HG03354 (cell line): ENCODE results near the gene FZD7.

Experiments
- ATAC-seq: cut with Tn5 transposase; IDR thresholded peaks from one replicate; pipeline ENCODE4 v1.9.1; 2021; ENCODE audit warnings: mild to moderate bottlenecking; ENCODE audit not compliant: unreplicated experiment, poor library complexity, severe bottlenecking

The FZD7 gene

DNA sequence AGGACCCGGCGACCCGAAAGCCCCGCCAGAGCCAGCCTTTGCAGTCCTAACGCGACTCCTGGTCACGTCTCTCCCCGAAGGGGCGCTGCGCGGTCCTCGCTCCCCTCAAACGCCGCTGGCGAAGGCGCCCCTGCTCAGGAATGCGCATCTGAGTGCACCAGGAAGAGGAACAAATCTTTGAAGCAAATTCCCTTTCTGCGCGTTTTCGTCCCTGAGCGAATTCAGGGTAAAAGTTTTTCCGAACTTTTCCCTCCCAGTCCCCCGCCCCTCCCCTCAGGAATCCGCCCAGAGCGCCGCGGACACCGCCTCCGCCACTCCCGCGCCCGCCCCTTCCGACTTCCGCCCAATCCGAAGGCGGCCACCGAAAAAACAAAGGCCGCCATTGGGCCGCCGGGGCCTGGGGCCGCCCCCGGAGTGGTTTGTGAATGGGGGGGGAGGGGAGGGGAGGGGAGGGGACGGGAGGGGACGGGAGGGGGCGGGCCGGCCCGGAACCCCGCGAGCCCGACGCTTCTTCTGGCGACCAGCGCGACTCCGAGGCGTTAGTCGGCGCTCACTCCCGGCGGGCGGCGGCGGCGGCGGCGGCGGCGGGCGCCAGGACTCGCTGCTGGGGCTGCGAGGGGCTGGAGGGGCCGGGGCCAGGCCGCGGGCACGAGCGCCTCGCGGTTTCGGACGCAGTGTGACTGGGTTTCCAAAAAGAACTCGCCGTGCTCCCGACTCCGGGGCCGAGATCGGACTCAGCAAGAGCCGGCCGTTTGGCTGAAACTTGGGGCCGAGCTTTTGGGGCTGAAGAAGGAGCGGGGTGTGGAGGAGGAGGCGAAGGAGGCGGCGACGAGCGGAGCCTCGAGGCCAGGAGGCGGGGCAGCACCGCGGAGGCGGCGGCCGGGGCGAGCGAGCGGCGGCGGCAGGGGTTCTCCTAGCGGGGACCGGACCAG lies at the start of gene FZD7:
TSS of gene FZD7 (plus strand) at position 539 of the 932 bp plus-strand sequence. CDS start 793 bp downstream, outside the sequence.
- ATAC-seq, result peak; percentile 83

- ATAC-seq, result no peak
Observed at GRCh38 chr2:201984333-201984732, 49.3 kb upstream of the FZD7 start.

GRCh38 chr2:201984800-201985525 lies 48.7 kb upstream of the FZD7 start:
- no peak for ATAC-seq

DNA sequence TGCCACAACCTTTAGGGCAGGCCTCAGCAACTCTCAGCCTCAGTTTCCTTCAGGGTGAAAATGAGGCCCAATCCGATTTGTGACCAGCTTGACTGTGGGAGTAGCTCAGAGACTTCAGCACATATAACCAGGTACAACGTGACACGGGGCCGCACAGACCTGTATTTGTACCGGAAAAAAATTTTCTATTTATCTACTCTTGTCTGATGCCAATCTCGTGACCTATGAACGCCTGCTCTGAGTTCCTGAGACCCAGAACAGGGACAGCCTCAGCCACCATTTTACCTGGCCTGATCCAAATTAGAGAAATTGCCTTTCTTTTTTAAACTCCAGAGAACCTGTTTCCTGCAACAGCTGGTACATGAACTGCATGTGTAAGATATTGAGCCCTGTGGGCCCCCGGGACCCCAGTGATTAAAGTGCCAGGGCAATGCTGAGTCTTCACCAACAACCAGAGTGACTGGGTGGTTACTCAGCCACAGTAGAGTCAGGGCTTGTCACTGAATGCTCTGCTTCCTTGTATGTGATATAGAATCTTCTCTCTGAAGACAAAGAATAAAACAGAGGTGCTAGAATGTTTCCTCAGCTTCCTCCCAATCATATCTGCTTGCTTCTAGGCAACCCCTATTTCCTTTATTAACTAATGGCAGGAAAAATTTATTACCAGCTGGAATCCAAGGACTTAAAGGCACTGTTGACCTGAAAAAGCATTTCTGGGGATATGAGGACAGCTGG lies 47.8 kb upstream of the FZD7 start:
- no peak for ATAC-seq

GRCh38 chr2:201986463-201986735 lies 47.3 kb upstream of the FZD7 start:
- ATAC-seq, result no peak

DNA sequence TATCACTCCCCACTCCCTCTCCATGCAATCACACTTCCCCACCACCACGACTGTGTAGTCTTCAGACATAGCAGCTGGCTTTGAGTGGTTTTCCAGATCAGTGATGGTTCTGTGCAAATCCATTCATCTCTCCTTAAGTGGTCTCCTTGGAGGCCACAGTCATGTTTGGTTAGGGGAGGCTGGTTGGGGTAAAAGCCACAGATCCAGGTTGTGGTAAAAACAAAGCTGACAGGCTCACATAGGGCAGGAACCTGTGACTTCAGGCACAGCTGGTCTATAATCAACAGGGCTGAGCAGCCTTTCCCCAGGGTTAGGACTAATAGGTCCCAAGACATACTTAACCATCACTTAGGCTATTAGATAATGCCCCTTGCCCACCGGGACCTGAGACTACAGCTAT lies 46.2 kb upstream of the FZD7 start:
- ATAC-seq, result no peak

GRCh38 chr2:201990069-201990468 lies 43.6 kb upstream of the FZD7 start:
- ATAC-seq, result no peak

GRCh38 chr2:201992960-201993359 lies 40.7 kb upstream of the FZD7 start:
- ATAC-seq, result no peak

DNA sequence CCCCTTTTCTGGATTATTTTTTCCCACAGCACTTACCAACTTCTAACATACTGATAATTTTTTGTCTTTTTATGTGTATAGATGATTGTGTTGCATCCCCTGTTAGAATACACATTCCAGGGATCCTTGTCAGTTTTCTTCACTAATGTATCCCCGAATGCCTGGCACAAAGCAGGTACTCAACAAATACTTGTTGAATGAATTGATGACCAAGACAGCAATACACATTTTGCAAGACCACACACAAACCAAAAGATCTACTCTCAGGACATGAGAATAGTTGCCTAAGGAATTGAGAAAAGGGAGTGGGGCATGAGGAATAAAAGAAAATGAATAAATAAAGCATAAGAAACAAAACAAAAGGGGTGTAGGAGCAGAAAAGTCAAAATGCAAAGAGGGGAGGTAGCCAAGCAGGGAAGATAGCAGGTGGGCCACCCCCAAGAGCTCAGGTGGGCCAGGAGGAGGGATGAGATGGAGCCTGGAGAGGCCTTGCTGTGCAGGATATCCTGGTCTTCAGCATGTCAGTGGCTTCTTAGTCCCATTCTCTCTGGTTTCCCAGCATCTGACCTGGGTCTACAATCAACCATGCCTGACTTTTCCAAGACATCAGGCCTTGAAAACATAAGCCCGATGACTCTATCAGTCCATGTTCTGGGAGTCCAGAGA lies 38.5 kb upstream of the FZD7 start:
- no peak for ATAC-seq

- ATAC-seq, result no peak
Observed at GRCh38 chr2:201996006-201996405, 37.6 kb upstream of the FZD7 start.

DNA sequence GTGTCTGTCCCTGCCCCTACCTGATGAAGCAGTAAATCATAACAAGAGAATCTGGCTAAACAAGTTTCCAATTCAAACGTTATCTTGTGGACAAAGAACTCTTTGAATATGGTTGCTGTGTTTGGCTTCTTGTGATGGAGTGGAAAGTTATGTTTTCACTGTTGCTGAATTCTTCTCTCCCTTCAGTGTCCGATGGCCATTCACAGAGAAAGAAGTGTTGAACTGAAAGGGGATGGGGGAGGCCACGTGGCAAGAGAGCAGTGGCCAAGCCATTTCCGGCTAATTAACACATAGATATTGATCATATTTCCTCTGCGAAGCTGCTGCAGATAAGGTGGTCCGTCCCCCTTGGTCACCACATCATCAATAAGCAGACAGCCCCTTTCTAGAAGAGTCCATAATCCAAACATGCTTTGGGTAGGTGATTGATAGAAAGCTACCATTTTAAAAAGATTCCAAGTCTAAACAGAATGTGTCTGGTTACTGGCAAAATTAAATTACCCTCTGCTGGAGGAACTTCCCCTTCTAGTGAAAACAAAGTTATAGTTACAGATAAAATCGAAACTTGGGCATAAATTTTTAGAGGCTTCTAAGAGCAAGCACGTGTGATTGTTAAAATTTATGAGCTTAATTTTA lies 36.9 kb upstream of the FZD7 start:
- no peak for ATAC-seq

GRCh38 chr2:201999279-201999678 lies 34.4 kb upstream of the FZD7 start:
- no peak for ATAC-seq

DNA sequence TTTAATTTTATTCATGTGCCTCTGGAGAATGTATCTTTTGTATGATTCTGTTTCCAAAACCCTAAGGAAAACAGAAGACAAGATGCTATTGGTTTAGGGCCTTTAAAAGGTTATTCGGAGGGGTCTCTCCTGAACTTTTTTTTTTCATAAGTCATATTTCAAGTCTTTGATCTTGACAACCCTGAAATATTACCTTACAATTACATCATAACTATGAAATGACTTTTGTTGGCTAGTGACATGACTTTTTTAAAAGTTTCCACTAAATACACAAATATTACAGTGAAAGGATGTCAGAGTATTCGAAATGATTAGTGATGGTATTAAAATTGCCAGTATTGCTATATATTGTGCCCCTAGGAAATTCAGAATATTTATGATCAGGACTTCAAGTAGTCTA lies 31.8 kb upstream of the FZD7 start:
- no peak for ATAC-seq

GRCh38 chr2:202002381-202002780 lies 31.3 kb upstream of the FZD7 start:
- ATAC-seq, result no peak

DNA sequence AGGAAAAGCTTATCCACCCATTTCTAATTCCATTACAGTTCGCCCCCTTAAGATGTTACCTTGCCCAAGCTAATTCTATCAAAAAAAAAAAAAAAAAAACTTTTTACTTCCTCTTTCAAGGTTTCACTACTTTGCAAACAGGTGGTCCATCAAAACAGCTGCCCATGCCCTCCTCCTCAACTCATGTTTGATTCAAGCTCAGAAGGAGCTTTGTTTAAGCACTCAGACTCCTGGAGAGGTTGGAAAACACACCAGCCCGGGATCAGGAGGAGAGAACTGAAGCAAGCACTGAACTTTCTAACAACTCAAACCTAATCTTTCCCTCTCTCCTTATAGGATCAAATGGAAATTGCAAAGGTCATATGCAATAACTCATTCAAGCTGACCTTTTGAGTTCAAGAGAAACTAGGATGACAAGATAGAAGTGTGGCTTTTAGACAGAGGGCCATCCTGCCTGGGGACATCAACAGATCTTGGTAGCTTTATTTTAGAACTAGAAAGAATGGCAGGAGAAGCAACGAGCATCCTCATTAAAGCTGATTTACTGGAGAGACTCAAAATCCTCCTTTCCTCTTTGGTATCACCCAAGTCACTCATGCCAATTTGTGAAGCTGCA lies 28.3 kb upstream of the FZD7 start:
- peak; percentile 76 for ATAC-seq

GRCh38 chr2:202006301-202006700 lies 27.4 kb upstream of the FZD7 start:
- no peak for ATAC-seq

GRCh38 chr2:202007015-202007982 lies 26.4 kb upstream of the FZD7 start:
- ATAC-seq, result no peak

DNA sequence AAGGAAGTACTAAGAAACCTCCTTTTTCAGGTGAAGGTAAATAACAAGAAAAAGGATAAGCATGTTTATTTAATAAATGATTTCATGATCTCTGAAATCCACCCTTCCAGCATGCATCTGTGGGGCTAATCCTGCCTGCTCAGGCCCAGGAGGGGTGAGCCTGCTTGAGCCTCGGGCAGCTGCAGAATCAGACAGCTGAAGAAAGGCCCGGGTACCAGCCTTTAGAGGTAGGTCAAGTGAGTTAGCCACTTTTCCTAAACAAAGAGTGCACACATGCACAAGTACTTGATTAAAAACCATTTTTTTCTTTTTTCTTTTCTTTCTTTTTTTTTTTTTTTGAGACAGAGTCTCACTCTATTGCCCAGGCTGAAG lies 25.7 kb upstream of the FZD7 start:
- ATAC-seq, result no peak
